ENCODE results near the gene NUTM2F. TPM values are rescaled to one million over a fixed set of nuclear protein-coding genes. Genes with fewer than 3 reads are reported as not detected.

The NUTM2F gene, protein sequence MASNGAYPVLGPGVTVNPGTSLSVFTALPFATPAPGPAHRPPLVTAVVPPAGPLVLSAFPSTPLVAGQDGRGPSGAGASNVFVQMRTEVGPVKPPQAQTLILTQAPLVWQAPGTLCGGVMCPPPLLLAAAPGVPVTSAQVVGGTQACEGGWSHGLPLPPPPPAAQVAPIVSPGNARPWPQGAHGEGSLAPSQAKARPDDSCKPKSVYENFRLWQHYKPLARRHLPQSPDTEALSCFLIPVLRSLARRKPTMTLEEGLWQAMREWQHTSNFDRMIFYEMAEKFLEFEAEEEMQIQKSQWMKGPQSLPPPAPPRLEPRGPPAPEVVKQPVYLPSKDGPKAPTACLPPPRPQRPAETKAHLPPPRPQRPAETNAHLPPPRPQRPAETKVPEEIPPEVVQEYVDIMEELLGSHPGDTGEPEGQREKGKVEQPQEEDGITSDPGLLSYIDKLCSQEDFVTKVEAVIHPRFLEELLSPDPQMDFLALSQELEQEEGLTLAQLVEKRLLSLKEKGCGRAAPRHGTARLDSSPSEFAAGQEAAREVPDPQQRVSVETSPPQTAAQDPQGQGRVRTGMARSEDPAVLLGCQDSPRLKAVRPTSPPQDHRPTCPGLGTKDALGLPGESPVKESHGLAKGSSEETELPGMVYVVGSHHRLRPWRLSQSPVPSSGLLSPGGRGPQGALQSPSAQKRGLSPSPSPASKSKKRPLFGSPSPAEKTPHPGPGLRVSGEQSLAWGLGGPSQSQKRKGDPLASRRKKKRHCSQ
- not detected for total RNA-seq

DNA sequence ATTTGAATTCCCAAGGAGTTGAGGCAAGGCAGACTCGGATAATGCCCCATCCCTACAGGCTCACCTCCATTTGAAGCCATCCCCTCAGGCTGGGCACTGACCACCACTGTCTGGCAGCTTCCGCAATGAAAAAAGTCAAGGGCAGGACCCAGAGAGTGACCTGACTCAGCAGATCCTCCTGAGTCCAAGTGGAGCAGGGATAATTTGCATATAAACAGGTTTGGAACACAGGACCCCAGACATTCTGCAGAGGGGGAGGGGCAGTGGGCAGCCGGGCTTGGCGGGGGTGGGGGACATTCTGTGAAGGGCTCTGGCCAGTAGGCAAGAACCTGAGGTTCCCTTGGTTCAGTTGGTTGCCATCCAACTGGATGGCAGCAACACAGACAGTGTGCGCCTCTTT lies at the start of gene NUTM2F:
NUTM2F (minus strand) TSS at position 101 of the 400 bp plus-strand sequence; CDS start at position 80, 21 bp downstream.

Other genes starting within 250 kb of the NUTM2F start
- 45.4 TPM for gene PTPDC1, start 244.2 kb downstream of the NUTM2F start, total RNA-seq
- gene ZNF169, start 69.3 kb downstream of the NUTM2F start, total RNA-seq: 21.9 TPM
- not detected for gene PCAT7, start 226.4 kb upstream of the NUTM2F start, total RNA-seq

Data from parietal lobe (tissue), 1 donor.